ENCODE measurements around the gene RPP14.

- no peak for TF ChIP-seq EZH2 (IDR thresholded peaks at IDR 0.05; ENCODE audit: insufficient read depth, poor library complexity, severe bottlenecking)
- no peak for TF ChIP-seq EZH2phosphoT487 (IDR thresholded peaks at IDR 0.05; ENCODE audit: insufficient read depth, low read depth)
Measured at GRCh38 chr3:58331593-58332152, 25.6 kb downstream of the RPP14 start.

Data from GM23248 (cell line).